GM23338 (cell line): ENCODE results near the gene STK24. TPM values are rescaled to one million over a fixed set of nuclear protein-coding genes. Genes with fewer than 3 reads are reported as not detected.

Experiments used
- ATAC-seq: fragments of 200-7000 bp; cut with Tn5 transposase; 3 replicates; pipeline ENCODE4 v1.9.1; 2020
- DNase-seq: peaks from one replicate; pipeline ENCODE4 v3.0.0-alpha.2; 2015; ENCODE audit warnings: low spot score
- H2AFZ ChIP-seq: fragments of 200-600 bp; sonication (generic); 2 replicates; pipeline ENCODE4 v1.8.0; 2016; ENCODE audit warnings: antibody characterized with exemption, mild to moderate bottlenecking, moderate library complexity
- H3F3A ChIP-seq: fragments of 200-600 bp; sonication (generic); replicated peaks from 2 replicates; pipeline ENCODE4 v1.8.0; 2017; ENCODE audit warnings: antibody characterized with exemption, mixed run types, low read depth
- H3K27ac ChIP-seq: fragments of 200-600 bp; sonication (generic); 2 replicates; pipeline ENCODE4 v1.6.1; 2016; ENCODE audit warnings: low read depth
- H3K27me3 ChIP-seq: fragments of 200-600 bp; sonication (generic); 2 replicates; pipeline ENCODE4 v1.8.0; 2016; ENCODE audit warnings: mild to moderate bottlenecking, mixed run types, moderate library complexity; ENCODE audit not compliant: insufficient read depth
- H3K36me3 ChIP-seq: fragments of 200-600 bp; sonication (generic); 2 replicates; pipeline ENCODE4 v1.8.0; 2016; ENCODE audit warnings: mild to moderate bottlenecking; ENCODE audit not compliant: insufficient read depth
- H3K4me1 ChIP-seq: fragments of 200-600 bp; sonication (generic); 2 replicates; pipeline ENCODE4 v1.8.0; 2016; ENCODE audit warnings: mild to moderate bottlenecking, moderate library complexity; ENCODE audit not compliant: insufficient read depth
- H3K4me2 ChIP-seq: fragments of 200-600 bp; sonication (generic); 2 replicates; pipeline ENCODE4 v1.7.1; 2017; ENCODE audit warnings: mixed run types
- H3K4me3 ChIP-seq: fragments of 200-600 bp; sonication (generic); 2 replicates; pipeline ENCODE4 v1.6.1; 2016; ENCODE audit warnings: mixed run types
- H3K79me2 ChIP-seq: fragments of 200-600 bp; sonication (generic); replicated peaks from 2 replicates; pipeline ENCODE4 v1.8.0; 2017; ENCODE audit warnings: mild to moderate bottlenecking; ENCODE audit not compliant: insufficient read depth
- H3K9me2 ChIP-seq: fragments of 200-600 bp; sonication (generic); 2 replicates; pipeline ENCODE4 v1.8.0; 2017; ENCODE audit not compliant: insufficient read depth
- H4K20me1 ChIP-seq: fragments of 200-600 bp; sonication (generic); replicated peaks from 2 replicates; pipeline ENCODE4 v1.8.0; 2017; ENCODE audit warnings: mild to moderate bottlenecking; ENCODE audit not compliant: insufficient read depth
- H3K27ac Mint-ChIP-seq: 2 replicates; pipeline ENCODE4 v1.8.0; 2020; ENCODE audit warnings: inconsistent platforms, mild to moderate bottlenecking, moderate library complexity, mixed read lengths
- H3K27me3 Mint-ChIP-seq: 3 replicates; pipeline ENCODE4 v1.8.0; 2022; ENCODE audit warnings: low read depth, mild to moderate bottlenecking, moderate library complexity, mixed read lengths, inconsistent platforms; ENCODE audit not compliant: insufficient read depth, poor library complexity
- H3K36me3 Mint-ChIP-seq: 3 replicates; pipeline ENCODE4 v1.8.0; 2021; ENCODE audit warnings: low read depth, mild to moderate bottlenecking, inconsistent platforms, moderate library complexity, mixed read lengths
- H3K4me1 Mint-ChIP-seq: 3 replicates; pipeline ENCODE4 v1.8.0; 2020; ENCODE audit warnings: mild to moderate bottlenecking, inconsistent platforms, mixed read lengths
- H3K4me3 Mint-ChIP-seq: 3 replicates; pipeline ENCODE4 v1.8.0; 2021; ENCODE audit warnings: moderate library complexity, mild to moderate bottlenecking, inconsistent platforms, mixed read lengths
- H3K9me3 Mint-ChIP-seq: 3 replicates; pipeline ENCODE4 v1.8.0; 2020; ENCODE audit warnings: moderate library complexity, mild to moderate bottlenecking, inconsistent platforms, mixed read lengths
- ETS1 ChIP-seq: IDR thresholded peaks from 2 replicates; pipeline ENCODE4 v1.6.1; 2016; ENCODE audit warnings: antibody characterized with exemption
- EZH2 ChIP-seq: fragments of 200-600 bp; sonication (generic); IDR thresholded peaks from one replicate; pipeline ENCODE4 v1.8.0; 2017; ENCODE audit warnings: antibody characterized with exemption, mild to moderate bottlenecking, low read depth; ENCODE audit not compliant: unreplicated experiment
- EZH2phosphoT487 ChIP-seq: fragments of 200-600 bp; sonication (generic); IDR thresholded peaks from one replicate; pipeline ENCODE4 v1.8.1; 2018; ENCODE audit warnings: antibody characterized with exemption; ENCODE audit not compliant: unreplicated experiment
- JUNB ChIP-seq: IDR thresholded peaks from one replicate; pipeline ENCODE4 v1.6.1; 2016; ENCODE audit warnings: antibody characterized with exemption; ENCODE audit not compliant: unreplicated experiment
- NANOG ChIP-seq: IDR thresholded peaks from 2 replicates; pipeline ENCODE4 v1.6.1; 2016; ENCODE audit warnings: antibody characterized with exemption, borderline replicate concordance
- POLR2AphosphoS5 ChIP-seq: IDR thresholded peaks from 2 replicates; pipeline ENCODE4 v1.6.1; 2016; ENCODE audit warnings: antibody characterized with exemption, low read depth
- REST ChIP-seq: IDR thresholded peaks from one replicate; pipeline ENCODE4 v1.6.1; 2018; ENCODE audit warnings: antibody characterized with exemption; ENCODE audit not compliant: unreplicated experiment
- STAT1 ChIP-seq: IDR thresholded peaks from one replicate; pipeline ENCODE4 v1.6.1; 2016; ENCODE audit warnings: antibody characterized with exemption; ENCODE audit not compliant: unreplicated experiment
- ZNF331 ChIP-seq: fragments of 250-450 bp; sonication (Bioruptor Pico); IDR thresholded peaks from 2 replicates; pipeline ENCODE4 v1.5.0; 2020; ENCODE audit warnings: low read depth, mild to moderate bottlenecking, moderate library complexity
- ZNF462 ChIP-seq: fragments of 250-450 bp; sonication (Bioruptor Pico); IDR thresholded peaks from 2 replicates; pipeline ENCODE4 v1.5.0; 2020; ENCODE audit warnings: mild to moderate bottlenecking, moderate library complexity
- polyA plus RNA-seq: library from polyadenylated mRNA; unstranded; fragments of >200 nt; fragmentation: Nextera tagmentation; extraction: Ambion mirVana; gene quantifications from 2 replicates; pipeline ENCODE4 v1.2.1, GENCODE V29; 2016
- total RNA-seq: library from RNA; depleted of rRNA; stranded (reverse); fragments of >200 nt; shearing (Covaris generic); gene quantifications from 2 replicates; pipeline ENCODE4 v1.2.3, GENCODE V29; 2014

STK24 gene
- total and polyA plus RNA-seq, 2 experiments from 2014 or later = 56.5 to 144 TPM

- Histone ChIP-seq H3K4me1 (peaks cover 27% of the 10 kb centered on the region), H3K36me3 (no peaks in the 10 kb centered on the region), H3K27ac (no peak overlapping the region), H3K9me2 (no peaks in the 10 kb centered on the region), H4K20me1 (peaks cover 46% of the 10 kb centered on the region), H3F3A (no peaks in the 10 kb centered on the region), H3K4me3 (no peak overlapping the region), H3K4me2 (no peak overlapping the region), H3K79me2 (peaks cover 100% of the 10 kb centered on the region), H2AFZ (no peak overlapping the region), H3K27me3 (no peaks in the 10 kb centered on the region)
- peaks cover 3% of the 10 kb centered on the region; the same call in 1 of the 3 replicates for H3K9me3 Mint-ChIP-seq
- peaks cover 49% of the 10 kb centered on the region for H3K4me1 Mint-ChIP-seq
- no peak for TF ChIP-seq POLR2AphosphoS5
- TF ChIP-seq EZH2phosphoT487 = no peak
- TF ChIP-seq EZH2 = no peak
- TF ChIP-seq ETS1 = no peak
- no peak for TF ChIP-seq NANOG
- TF ChIP-seq JUNB = no peak
- no peak for TF ChIP-seq ZNF331
- TF ChIP-seq ZNF462 (CRISPR knock-in tag) = no peak
- no peak for TF ChIP-seq REST
- TF ChIP-seq STAT1 = no peak
- H3K27ac Mint-ChIP-seq = no peak overlapping the region
- peaks cover 31% of the 10 kb centered on the region for H3K36me3 Mint-ChIP-seq
- peaks cover 5% of the 10 kb centered on the region for H3K27me3 Mint-ChIP-seq
- DNase-seq (no peak), ATAC-seq (no peak)
- H3K4me3 Mint-ChIP-seq = no peak overlapping the region
Observed at GRCh38 chr13:98547455-98547854, 29.5 kb downstream of the STK24 start.
